CD4-positive, alpha-beta T cell treated with Interleukin-4 for 1 hour (primary cell): ENCODE measurements around the gene PEA15.
A peak's percentile ranks its signal among the peaks of the same experiment; 100 is the strongest.

Source experiments
- DNase-seq, 2 donors: peaks; one replicate each; pipeline ENCODE4 v3.0.0-alpha.2; 2020 to 2022

Gene PEA15

GRCh38 chr1:160186246-160186645, 18.9 kb upstream of the PEA15 start:
- no peak for DNase-seq

- DNase-seq = no peak
Observed at GRCh38 chr1:160186729-160187128, 18.5 kb upstream of the PEA15 start.

GRCh38 chr1:160187407-160187806, 17.8 kb upstream of the PEA15 start:
- no peak for DNase-seq

DNA sequence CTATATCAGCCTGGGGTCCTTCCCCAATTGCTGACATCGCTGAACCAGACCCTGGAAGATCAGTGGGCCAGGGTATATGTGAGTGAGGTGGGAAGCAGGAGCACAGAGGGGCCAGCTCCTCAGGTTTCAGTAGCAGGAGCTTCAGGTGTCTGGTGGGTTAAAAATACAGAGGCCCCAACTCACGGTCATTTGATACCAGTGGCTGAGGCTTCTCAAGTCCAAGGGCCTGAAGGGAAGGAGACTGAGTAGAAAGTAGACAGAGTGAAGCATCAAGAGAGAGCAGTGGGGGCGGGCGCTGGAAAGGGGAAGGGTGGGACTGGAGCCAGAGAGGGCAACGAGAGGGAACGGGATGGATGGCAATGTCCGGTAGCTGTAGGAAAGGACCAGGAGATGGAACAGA, 16.8 kb upstream of the PEA15 start:
- no peak for DNase-seq

GRCh38 chr1:160189649-160190625, 15.2 kb upstream of the PEA15 start, which contains the start of gene CASQ1:
Gene CASQ1 (plus strand): TSS chr1:160190575. CDS start chr1:160190752, 177 bp downstream.
- no peak for DNase-seq

- no peak for DNase-seq
Observed at GRCh38 chr1:160191756-160192155, 13.4 kb upstream of the PEA15 start.

GRCh38 chr1:160192234-160192633, 12.9 kb upstream of the PEA15 start:
- no peak for DNase-seq

DNA sequence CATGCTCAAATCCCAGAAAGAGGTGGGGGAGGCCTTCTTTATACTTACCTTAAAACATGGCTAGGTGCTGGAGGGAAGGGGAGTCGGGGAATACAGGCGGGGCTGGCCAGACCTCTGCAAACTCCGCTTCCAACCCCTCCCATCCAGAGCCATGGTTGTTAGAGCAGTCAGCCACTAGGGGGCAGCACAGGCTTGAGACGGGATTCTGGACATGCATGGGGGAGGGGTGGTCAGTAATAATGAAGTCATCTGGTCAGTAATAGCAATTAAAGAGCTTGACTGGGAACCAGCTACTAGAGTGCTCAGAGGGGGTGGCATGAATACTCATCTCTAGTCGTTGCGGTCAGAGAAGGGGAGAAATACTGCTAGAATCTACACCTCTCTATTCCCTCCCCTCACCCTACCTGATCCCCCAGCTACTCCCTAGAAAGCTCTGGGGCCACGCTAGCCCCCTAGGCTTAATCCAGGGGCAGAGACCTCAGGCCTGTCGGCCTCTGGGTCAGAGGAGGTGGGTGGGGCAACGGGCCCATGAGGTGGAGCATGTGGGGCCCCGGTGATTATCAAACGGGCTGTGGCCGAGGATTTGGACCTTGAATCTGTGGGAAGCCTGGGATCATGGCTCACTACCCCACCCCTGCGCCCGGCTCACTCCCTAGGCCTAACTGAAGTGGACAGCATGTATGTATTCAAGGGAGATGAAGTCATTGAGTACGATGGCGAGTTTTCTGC, 11.9 kb upstream of the PEA15 start:
- DNase-seq = peak; percentile 78 to 79

DNA sequence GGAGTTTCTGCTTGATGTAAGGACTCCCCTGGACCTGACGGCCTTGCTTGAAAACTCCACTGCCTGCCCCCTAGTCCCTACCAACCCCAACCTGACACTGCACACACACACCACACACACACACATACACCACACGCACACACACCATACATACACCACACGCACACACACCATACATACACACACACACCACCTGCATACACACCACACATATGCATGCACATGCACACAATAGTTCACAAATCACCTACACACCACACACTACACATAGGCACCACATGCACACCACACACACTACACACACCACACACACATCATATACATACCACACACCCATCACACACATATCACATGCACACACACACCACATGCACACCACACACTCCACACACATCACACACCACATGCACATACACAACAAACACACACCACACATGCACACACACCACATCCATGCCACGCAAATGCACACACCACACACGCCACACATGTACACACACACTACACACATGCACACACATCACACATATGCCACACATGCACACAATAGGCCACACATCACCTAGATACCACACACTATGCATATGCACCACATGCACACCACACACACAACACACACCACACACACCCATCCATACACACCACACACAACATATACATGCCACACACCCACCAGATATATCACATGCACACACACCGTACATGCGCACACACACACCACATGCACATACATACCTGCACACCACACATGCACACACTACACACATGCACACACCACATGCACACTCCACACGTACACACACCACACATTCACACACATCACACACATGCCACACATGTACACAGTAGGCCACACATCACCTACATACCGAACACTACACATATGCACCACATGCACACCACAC, 11.1 kb upstream of the PEA15 start:
- no peak for DNase-seq

- DNase-seq = no peak
Observed at GRCh38 chr1:160194737-160195059, 10.5 kb upstream of the PEA15 start.

DNA sequence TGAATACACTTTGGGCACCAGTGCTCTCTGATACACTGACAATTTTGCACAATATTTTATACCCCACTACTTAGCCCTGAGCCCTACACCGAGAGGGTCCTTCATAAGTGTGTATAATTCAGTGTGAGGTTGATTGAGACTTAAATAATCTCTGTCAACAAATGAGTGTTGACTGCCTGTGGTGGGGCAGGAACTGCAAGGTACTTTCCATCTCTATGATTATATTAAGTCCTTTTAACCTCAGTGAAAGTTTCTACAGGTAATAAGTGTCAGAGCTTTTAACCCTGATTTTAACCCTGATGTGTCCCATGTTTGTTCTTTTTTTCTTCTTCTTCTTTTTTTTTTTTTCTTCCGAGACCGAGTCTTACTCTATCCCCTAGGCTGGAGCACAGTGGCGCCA, 9.0 kb upstream of the PEA15 start:
- DNase-seq = no peak

DNA sequence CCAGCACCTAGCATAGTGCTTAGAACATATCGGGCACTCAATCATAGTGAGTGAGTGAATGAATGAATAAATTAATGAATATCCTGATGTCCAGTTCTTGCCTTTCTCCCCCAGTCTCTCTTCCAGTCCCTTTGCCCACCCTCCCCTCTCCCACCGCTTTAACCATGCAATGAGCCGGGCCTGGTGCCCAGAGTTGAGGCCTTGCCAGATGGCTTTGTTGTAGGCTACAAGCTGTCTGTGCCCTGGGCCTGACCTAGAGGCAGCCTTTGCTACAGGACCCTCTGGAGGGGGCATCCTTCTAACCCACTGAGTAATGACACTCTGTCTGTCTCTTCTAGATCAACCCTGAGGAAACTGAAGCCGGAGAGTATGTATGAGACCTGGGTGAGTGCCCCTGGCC, 8.0 kb upstream of the PEA15 start:
- no peak for DNase-seq

DNA sequence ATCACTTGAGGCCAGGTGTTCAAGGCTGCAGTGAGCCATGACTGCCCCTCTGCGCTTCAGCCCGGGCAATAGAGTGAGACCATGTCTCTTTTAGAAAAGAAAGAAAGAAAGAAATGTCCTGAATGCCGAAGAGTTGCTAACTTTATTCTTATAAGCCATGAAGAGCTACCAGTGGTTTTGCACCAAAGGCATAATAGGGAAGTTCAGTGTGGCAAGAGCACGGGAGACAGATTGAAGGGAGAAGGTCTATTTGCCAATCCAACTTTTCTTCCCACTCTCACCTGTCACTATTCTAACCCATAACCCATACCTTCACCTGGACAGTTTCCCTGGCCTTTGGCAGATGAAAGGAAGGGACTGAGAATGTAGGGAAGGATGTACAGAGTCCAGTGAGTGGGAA, 4.4 kb upstream of the PEA15 start:
- DNase-seq = no peak

- peak; percentile 41 to 74 for DNase-seq
Observed at GRCh38 chr1:160204526-160205241, 500 bp upstream of the PEA15 start.

- peak; percentile 46 to 63 for DNase-seq
Observed at GRCh38 chr1:160206036-160206389, 829 bp downstream of the PEA15 start.

- peak in 1 of 2 donors; percentile 22 for DNase-seq
Observed at GRCh38 chr1:160206421-160207117, 1.4 kb downstream of the PEA15 start.

GRCh38 chr1:160207118-160207650, 2.0 kb downstream of the PEA15 start:
- DNase-seq = no peak

DNA sequence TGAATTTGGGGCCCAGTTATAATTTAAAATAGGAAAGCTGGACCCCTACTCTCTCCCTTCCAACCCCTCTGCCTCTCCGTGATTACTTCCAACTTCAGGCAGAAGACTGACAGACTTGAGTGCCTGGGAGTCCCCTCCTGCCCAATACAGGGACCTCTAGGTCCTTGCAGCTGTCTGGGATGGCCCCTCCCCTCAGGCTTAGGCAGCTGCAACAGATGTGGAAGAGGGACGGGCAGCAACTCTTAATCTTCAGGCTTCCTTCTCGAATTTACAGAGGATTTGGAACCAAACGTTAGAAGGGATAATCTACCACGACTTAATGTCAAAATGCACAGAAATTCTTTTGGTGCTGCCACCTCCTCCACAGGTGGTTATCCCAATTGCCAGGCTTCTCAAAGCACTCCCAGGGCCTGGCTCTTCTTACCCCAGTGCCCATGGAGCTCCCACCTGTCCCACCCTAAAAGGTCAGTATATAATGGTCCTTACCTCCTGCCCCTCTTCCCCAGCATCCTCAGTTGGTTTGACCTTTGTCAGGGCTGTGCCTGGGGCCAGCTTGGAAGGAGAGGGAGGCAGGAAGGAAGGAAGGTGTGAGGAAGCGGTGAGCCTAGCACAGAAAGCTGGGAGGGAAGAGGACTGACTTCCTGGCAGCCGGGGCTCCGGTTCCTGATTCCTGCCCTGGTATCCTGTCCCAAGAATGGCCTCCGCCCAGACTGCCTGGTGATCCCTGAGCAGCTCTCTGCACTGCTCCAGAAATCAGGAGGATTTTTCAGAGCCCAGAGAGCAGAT, 2.8 kb downstream of the PEA15 start:
- no peak for DNase-seq

GRCh38 chr1:160208557-160209320, 3.6 kb downstream of the PEA15 start:
- DNase-seq = no peak
